PFSK-1 (cell line): Measurements from ENCODE around the gene PNKD.

Experiments used
- POLR2AphosphoS5 ChIP-seq: IDR thresholded peaks from 2 replicates; pipeline ENCODE4 v1.6.1; 2012; ENCODE audit warnings: low read depth, mild to moderate bottlenecking, control low read depth, low read length, moderate library complexity
- REST ChIP-seq, 2 experiments: IDR thresholded peaks; 2 replicates each; pipeline versions ENCODE4 v1.6.1 to v1.8.0; 2011 to 2012; ENCODE audit warnings: low read depth in 2 of 2, low read length in 2 of 2, control low read depth in 1 of 2, inconsistent platforms in 1 of 2, mild to moderate bottlenecking in 1 of 2, moderate library complexity in 1 of 2; ENCODE audit not compliant: insufficient read depth in 1 of 2

DNA sequence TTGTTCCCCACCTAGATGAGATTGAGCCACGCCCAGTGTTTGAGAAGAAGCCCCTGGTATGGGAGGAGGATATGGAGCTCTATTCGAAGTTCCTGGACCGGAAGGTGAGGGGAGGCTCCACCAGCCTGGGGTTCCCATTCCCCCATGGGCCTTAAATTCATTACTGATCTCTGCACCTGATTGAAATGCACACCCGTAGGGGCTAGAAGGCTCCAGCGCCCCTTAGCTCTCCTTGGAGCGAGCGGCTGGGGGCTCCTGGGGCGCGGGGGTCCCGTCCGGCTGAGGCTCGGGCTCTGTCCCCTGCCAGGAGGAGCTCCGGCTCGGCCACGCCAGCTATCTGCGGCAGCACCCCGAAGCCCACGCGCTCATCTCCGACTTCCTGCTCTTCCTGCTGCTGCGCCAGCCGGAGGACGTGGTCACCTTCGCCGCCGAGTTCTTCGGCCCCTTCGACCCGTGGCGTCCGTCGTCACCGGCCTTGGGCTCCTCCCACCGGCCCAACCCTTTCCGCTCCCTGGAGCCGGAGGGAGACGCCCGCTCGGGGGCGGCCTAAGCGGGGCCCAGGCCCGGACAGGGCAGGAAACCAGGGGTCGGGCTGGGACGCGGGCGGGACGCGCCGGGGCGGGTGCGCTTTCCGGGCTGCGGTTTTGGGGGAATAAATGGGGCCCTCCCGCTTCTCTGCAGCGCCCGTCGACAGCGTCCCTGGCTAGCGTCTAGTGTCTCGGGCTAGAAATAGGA lies 97.3 kb downstream of the PNKD start:
- TF ChIP-seq POLR2AphosphoS5 (no peak), REST (IDR thresholded peaks at IDR 0.05; ENCODE audit: insufficient read depth in 1 of 2, low read depth in 2 of 2, low read length in 2 of 2) (no peak)
